Measurements from ENCODE around the gene HMCN2.

- TF ChIP-seq CTCF (IDR thresholded peaks at IDR 0.05) = no peak
- TF ChIP-seq POLR2A (IDR thresholded peaks at IDR 0.05; ENCODE audit: low read depth) = no peak
Measured at GRCh38 chr9:130443840-130444492, 178.4 kb downstream of the HMCN2 start.

Data from esophagus muscularis mucosa (tissue), 3 donors.